Renal cortex interstitium (tissue), 11 donors: ENCODE results near the gene MZT2B. TPM values are rescaled to one million over a fixed set of nuclear protein-coding genes. Genes with fewer than 3 reads are reported as not detected.
"Not testable (repeated sequence)": the region's sequence is repeated elsewhere in the genome, so short reads cannot be mapped to it uniquely, and the experiment has no call there.

Experiments
- DNase-seq, 11 donors: peaks; one replicate each; pipeline ENCODE4 v3.0.0-alpha.2; 2013; ENCODE audit warnings: low read depth in 9 of 11, low spot score in 4 of 11; ENCODE audit errors: extremely low read depth in 1 of 11
- polyA plus RNA-seq, 3 donors: library from polyadenylated mRNA; unstranded; fragments of 120-200 nt; gene quantifications; one replicate each; pipeline ENCODE4 v1.2.1, GENCODE V29; 2013; ENCODE audit not compliant: insufficient read length in 3 of 3

Gene MZT2B
- polyA plus RNA-seq, 3 donors, result 64.8 to 166 (median 158) TPM

DNA sequence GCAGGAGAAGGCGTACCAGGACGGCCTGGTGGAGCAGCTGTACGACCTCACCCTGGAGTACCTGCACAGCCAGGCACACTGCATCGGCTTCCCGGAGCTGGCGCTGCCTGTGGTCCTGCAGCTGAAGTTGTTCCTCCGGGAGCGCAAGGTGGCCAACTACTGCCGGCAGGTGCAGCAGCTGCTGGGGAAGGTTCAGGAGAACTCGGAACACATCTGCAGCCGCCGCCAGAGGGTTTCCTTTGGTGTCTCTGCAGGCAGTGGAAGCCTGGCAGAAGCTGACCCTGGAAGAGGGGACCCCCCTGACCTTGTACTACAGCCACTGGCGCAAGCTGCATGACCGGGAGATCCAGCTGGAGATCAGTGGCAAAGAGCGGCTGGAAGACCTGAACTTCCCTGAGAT, 48.8 kb downstream of the MZT2B start:
- not testable (repeated sequence) for DNase-seq

DNA sequence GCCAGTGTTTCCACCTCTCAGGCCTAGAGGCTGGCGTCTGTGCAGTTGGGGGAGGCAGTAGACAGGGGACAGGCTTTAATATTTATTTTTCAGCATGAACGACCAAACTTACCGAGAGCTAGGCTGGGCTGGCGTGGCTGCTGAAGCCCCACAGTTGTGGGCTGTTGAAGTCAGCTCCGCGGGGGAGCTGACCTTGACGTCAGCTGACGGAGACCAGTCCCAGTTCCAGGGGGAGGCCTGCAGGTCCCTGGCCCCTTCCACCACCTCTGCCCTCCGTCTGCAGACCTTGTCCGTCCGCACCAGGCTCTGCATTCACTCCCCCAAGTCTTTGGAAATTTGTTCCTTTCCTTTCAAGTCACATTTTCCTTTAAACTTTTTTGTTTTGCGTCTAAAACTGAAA, 49.6 kb downstream of the MZT2B start:
- DNase-seq, result peak in 1 of 11 donors; percentile 1

DNA sequence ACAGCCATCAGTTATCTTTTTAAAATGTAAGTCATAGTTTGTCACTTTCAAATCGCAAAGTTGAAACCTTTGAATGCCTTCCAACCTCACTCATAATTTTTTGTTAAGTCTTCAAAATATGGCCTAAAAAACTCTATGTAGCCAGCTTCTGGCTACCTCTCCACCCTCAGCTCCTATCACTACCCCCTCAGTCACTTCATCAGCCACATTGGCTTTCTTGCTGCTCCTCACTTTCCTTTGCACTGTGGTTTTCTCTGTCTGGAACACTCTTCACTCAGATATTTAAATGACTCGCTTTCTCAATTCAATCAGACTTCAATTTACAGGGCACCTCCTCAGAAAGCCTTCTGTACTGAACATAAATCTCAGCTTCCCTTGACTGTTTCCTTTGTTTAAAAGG, 51.0 kb downstream of the MZT2B start:
- DNase-seq, result not testable (repeated sequence)

DNA sequence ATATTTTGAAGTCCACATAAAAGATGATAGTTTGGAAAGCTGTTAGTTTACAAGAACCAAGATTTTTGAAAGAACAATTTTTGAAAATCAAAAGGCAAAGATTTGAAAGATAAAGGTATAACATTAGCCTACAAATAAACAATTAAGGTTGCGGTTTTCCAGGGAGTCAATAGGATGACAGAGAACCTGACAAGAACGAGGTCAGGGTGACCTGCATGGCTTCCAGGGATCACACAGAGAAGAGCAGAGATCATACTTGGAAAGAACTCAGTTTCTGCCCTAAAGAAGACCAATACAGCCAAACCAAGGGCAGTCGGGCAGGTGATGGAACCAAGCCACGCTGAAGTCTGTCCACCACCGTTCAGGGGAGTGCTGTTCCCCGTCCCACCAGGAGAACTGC, 57.5 kb downstream of the MZT2B start:
- not testable (repeated sequence) for DNase-seq

Other genes with a start within 250 kb of the MZT2B start
- under 1 TPM; 0.14 to 0.82 (median 0.44) TPM for gene RAB6C, start 202.6 kb upstream of the MZT2B start, polyA plus RNA-seq
- gene POTEF, start 53.0 kb upstream of the MZT2B start, polyA plus RNA-seq, result under 1 TPM in 2 of 3 donors, not detected in 1; 0.06 to 0.07 TPM
- gene CCDC74B, start 37.1 kb upstream of the MZT2B start, polyA plus RNA-seq, result 10 to 100 TPM; 14.1 to 17.4 (median 14.9) TPM
- 10 to 100 TPM; 63.9 to 77.3 (median 67.0) TPM for gene SMPD4, start 660 bp upstream of the MZT2B start, polyA plus RNA-seq
- gene TUBA3E, start 16.2 kb downstream of the MZT2B start, polyA plus RNA-seq, result not detected
- gene IMP4, start 160.6 kb downstream of the MZT2B start, polyA plus RNA-seq, result 10 to 100 TPM; 35.1 to 40.2 (median 38.4) TPM
- 10 to 100 TPM; 25.5 to 39.5 (median 30.5) TPM for gene PTPN18, start 173.8 kb downstream of the MZT2B start, polyA plus RNA-seq